ES-I3 (cell line): ENCODE data around the gene IGFBP1.
"Not testable (repeated sequence)": the region's sequence is repeated elsewhere in the genome, so short reads cannot be mapped to it uniquely, and the experiment has no call there.

Experiments used
- H3K36me3 ChIP-seq: 2 replicates; pipeline ENCODE4 v1.6.1; 2013; ENCODE audit warnings: mild to moderate bottlenecking, low read length, control low read depth, moderate library complexity; ENCODE audit not compliant: insufficient read depth
- H3K4me1 ChIP-seq: 2 replicates; pipeline ENCODE4 v1.6.1; 2013; ENCODE audit warnings: mild to moderate bottlenecking, control low read depth, low read length; ENCODE audit not compliant: insufficient read depth
- H3K9ac ChIP-seq: 2 replicates; pipeline ENCODE4 v1.6.1; 2013; ENCODE audit warnings: low read depth, mild to moderate bottlenecking, low read length, moderate library complexity
- H3K9me3 ChIP-seq: 2 replicates; pipeline ENCODE4 v1.6.1; 2013; ENCODE audit warnings: mild to moderate bottlenecking, low read length, moderate library complexity; ENCODE audit not compliant: control insufficient read depth, insufficient read depth

IGFBP1 gene

DNA sequence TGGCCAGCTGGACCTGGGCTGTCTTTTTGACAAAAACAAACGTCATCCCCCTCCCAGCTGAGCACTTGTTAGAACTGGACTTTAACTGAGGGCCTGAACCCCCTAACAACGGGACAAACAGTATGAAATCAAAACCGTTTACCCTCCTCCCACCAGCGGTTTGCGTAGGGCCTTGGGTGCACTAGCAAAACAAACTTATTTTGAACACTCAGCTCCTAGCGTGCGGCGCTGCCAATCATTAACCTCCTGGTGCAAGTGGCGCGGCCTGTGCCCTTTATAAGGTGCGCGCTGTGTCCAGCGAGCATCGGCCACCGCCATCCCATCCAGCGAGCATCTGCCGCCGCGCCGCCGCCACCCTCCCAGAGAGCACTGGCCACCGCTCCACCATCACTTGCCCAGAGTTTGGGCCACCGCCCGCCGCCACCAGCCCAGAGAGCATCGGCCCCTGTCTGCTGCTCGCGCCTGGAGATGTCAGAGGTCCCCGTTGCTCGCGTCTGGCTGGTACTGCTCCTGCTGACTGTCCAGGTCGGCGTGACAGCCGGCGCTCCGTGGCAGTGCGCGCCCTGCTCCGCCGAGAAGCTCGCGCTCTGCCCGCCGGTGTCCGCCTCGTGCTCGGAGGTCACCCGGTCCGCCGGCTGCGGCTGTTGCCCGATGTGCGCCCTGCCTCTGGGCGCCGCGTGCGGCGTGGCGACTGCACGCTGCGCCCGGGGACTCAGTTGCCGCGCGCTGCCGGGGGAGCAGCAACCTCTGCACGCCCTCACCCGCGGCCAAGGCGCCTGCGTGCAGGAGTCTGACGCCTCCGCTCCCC lies at the start of gene IGFBP1:
Gene IGFBP1 (plus strand): TSS at position 304 of the 808 bp plus-strand sequence. CDS start 165 bp downstream, at position 469.
- Histone ChIP-seq H3K9ac (peak within 1 kb of the TSS; percentile 65; the same call in 1 of the 2 replicates), H3K9me3 (no peaks in the 10 kb centered on the region), H3K4me1 (no peaks in the 10 kb centered on the region), H3K36me3 (no peaks in the 10 kb centered on the region; the same call in 1 of the 2 replicates)

DNA sequence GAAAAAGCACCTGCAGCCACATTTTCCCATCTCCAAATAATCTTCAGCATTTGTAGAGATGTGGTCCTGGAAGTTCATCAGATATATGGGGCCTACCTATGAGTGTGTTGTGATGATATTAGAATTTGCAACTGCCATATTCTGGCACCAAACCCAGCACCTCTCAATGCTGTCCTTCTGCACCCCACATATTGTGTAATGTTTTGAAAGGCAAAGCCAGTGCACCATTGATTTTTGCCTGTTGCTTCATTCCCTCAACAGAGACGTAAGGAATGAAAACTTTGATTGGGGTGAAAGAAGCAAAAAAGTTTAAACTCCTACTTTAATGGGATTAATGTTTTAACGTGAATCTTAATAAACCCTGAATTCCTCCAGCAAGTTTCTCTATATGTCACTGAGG lies 49.4 kb upstream of the IGFBP1 start:
- not testable (repeated sequence) for H3K4me1 ChIP-seq, H3K36me3 ChIP-seq, H3K9ac ChIP-seq, H3K9me3 ChIP-seq

DNA sequence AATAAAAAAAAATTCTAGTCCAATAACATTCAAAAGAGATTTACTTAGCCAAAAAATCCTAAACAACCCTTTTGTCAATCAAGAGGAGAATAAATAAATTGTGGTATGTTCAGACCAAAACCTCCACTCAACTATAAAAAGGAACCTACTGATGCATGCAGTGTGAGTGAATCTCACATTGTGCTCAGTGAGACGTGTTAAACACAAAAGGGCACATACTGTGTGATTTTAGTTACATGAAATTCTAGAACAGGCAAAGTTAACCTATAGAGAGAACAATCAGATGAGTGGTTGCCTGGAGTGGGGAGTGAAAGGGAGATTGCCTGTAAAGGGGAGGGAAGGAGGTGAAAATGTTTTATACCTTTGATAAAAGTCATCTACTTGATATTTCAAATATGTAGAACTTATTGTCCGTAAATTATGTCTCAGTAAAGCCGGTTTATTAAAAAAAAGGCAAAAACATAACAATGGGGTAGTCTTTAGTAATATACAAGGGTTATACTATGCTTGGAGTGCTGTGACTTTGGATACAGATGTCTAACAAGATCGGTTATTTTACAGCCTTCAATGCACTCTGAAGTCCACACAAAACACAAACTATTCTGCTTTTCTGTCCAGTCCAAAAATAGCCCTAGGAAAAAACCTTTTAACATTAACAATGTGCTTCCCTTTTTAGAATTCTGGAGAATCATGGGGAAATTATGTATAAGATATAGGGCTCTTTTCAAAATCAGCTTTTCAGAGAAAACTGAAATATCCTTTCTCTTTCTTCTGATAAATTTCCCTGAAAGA lies 46.2 kb upstream of the IGFBP1 start:
- H3K4me1 ChIP-seq, H3K36me3 ChIP-seq, H3K9me3 ChIP-seq, H3K9ac ChIP-seq: not testable (repeated sequence)

GRCh38 chr7:45846536-45846935 lies 41.8 kb upstream of the IGFBP1 start:
- H3K36me3 ChIP-seq, H3K9ac ChIP-seq, H3K9me3 ChIP-seq, H3K4me1 ChIP-seq: not testable (repeated sequence)

DNA sequence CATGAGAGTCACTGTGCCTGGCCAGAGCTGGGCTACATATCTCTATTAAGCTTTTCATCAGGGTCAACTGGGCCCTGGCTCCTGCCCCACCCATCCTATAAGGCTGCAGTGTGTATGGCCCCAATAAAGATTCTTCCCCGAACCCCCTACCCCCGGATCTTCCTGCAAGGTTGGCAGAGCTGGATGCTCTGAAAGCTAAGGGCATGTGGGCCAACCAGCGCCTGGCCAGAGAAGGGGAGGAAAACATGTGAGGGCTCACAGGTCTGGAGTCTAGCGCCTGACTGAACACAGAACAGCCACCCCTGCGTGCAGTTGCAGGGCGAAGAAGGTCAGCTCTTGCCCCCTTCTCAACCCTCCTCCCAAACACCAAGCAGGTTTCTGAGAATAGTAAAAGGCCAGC lies 39.6 kb upstream of the IGFBP1 start:
- H3K36me3 ChIP-seq, H3K9me3 ChIP-seq, H3K9ac ChIP-seq, H3K4me1 ChIP-seq: not testable (repeated sequence)

GRCh38 chr7:45852984-45853383 lies 35.3 kb upstream of the IGFBP1 start:
- H3K36me3 ChIP-seq, H3K4me1 ChIP-seq, H3K9ac ChIP-seq, H3K9me3 ChIP-seq: not testable (repeated sequence)

- not testable (repeated sequence) for H3K4me1 ChIP-seq
Measured at GRCh38 chr7:45853491-45853890, 34.8 kb upstream of the IGFBP1 start.

GRCh38 chr7:45855680-45856079 lies 32.6 kb upstream of the IGFBP1 start:
- not testable (repeated sequence) for H3K9ac ChIP-seq, H3K9me3 ChIP-seq, H3K36me3 ChIP-seq, H3K4me1 ChIP-seq

More at GRCh38 chr7:45853491-45853890, 34.8 kb upstream of the IGFBP1 start:
- H3K36me3 ChIP-seq, H3K9me3 ChIP-seq, H3K9ac ChIP-seq: not testable (repeated sequence)

GRCh38 chr7:45856888-45857287 lies 31.4 kb upstream of the IGFBP1 start:
- not testable (repeated sequence) for H3K9ac ChIP-seq, H3K9me3 ChIP-seq, H3K4me1 ChIP-seq, H3K36me3 ChIP-seq

GRCh38 chr7:45863715-45864114 lies 24.6 kb upstream of the IGFBP1 start:
- Histone ChIP-seq H3K36me3 (no peaks in the 10 kb centered on the region), H3K9ac (no peak overlapping the region), H3K9me3 (no peaks in the 10 kb centered on the region; the same call in 1 of the 2 replicates), H3K4me1 (no peaks in the 10 kb centered on the region)

DNA sequence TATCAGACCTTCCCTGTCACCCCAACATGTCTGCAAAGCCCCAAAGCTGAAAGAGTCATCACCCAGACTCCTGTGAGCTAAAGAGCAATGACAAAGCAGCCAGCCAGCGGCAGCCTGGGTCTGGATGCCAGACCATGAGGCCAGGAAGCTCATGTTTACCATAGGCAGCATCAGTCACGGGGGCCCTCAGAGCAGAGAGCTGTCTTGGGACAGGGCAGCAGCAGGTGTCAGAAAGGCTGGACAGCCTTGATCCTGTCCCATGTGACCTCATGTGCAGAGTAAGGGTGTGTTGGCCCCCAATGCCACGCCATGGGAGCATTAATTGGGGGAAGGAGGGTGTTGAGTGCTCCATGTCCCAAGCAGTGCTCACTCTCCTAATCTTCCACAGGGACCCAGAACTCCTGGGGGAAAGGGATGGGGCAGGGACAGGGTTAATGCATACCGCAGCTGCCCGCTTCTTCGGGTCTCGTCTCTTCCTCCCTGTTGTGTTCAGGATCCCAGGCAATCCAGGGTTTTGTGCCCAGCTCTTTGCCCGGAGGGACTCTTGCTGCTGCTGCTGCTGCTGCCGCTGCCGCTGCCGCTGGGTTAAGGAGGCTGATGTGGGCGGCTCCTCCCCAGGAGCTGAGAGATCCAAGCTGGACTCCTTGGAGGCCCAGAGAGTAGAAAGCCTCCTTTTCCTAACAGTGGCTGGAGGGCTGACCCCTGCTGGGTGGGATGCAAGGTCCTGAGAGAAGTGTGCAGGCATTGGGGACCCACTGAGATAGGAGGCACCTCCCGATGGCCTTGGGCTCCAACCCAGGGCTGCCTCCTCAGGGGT lies 22.5 kb upstream of the IGFBP1 start:
- Histone ChIP-seq H3K9ac (no peak overlapping the region), H3K36me3 (no peaks in the 10 kb centered on the region), H3K9me3 (no peaks in the 10 kb centered on the region; the same call in 1 of the 2 replicates), H3K4me1 (no peaks in the 10 kb centered on the region)

DNA sequence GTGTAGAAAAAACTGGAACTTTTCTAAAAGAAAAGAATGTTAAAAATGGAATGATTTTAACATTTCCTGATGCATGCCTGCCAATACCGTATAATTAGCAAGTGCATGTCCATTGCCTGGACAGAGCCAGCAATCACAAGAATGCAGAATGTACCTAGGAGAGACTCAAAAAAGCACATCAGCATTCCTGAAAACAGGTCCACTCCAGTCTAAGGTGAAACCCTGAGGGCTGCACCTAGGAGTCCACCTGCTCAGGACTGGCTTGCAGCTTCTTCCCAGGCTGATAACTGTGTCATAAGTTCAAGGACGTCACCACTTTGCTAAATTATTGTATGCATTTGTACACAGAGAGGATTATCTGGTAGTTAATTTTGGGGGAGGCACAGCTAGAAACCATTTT lies 20.8 kb upstream of the IGFBP1 start:
- H3K9ac ChIP-seq: no peak overlapping the region
- no peaks in the 10 kb centered on the region for H3K4me1 ChIP-seq
- no peaks in the 10 kb centered on the region for H3K36me3 ChIP-seq
- H3K9me3 ChIP-seq: no peaks in the 10 kb centered on the region; the same call in 1 of the 2 replicates

DNA sequence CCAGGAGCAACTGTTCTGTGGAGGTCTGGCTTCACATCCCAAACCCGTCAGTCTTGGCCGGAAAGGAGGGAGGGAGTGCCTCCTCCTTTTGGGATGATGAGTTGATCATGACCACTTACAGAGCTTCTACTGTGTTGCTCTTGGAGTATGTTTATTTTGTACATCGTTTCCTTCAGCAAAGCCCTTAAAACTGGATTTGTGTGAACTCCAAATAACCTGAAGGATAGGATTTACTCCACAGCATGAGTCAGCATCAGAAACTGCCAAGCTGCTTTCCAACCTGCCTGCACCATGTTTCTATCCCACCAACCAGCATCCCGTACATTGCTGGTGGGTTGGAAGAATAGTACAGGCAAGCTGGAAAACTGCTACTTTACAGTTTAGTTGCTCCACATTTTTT lies 18.9 kb upstream of the IGFBP1 start:
- Histone ChIP-seq H3K4me1 (no peaks in the 10 kb centered on the region), H3K36me3 (no peaks in the 10 kb centered on the region), H3K9me3 (no peaks in the 10 kb centered on the region; the same call in 1 of the 2 replicates), H3K9ac (no peak overlapping the region)
